Measurements from ENCODE around the gene DOCK4.

The DOCK4 gene

DNA sequence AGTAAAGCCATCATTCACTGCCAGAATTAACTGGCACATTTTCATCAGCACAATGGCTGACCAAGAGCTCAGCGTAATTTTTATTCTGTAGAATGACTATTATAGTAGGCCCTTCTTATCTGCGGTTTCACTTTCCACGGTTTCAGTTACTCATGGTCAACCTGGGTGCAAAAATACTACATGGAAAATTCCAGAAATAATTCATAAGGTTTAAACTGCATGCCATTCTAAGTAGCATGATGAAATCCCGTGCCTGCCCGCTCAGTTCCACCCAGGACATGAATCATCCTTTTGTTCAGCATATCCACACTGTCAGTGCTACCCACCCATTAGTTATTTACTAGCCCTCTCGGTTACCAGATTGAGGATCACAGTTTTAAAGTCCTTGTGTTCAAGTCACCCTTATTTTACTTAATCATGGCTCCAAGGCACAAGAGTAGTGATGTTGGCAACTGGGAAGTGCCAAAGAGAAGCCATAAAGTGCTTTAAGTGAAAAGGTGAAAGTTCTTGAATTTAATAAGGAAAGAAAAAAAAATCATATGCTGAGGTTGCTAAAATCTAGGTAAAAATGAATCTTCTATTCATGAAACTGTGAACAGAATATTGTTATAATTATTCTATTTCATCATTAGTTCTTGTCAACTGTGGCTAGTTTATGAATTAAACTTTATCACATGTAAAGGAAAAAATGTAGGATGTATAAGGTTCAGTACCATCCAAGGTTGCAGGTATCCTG is 204.9 kb downstream of the DOCK4 start:
- DNase-seq = no peak

DNA sequence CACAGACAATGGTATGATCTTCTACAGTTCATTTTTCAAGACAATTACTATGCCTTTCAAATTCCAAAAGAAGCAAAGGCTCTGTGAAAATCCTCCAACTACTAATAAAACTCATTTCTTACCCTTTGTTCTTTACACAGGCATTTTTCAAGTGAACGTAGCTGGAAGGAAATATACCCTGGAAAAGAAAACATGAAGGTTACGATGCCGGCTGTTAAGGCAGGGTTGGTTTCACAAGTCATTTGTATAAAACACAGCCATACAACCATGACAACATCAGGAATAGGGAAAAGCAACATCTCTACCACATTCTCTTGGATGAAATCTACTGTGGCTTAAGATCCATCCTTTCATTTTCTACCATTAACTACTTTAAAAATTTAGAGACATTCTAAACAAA is 207.9 kb downstream of the DOCK4 start:
- DNase-seq = no peak

DNA sequence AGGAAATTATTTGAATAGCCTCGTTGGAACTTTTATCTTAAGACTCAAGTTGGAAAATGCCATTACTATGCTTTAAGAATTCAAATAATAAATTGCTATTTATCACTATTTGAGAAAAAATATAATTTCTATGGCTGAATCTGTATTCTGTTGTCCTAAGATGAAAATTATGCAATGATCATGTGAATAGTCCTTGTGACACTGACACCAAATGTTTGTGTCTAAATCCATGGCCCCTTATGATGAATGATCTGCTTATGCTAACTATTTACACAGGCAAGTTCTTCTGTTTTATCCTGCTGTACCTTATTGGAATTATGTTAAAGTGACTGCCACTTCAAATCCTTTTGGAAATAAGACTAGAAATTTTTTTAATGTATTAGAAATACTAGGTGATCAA is 208.7 kb downstream of the DOCK4 start:
- no peak for DNase-seq

DNA sequence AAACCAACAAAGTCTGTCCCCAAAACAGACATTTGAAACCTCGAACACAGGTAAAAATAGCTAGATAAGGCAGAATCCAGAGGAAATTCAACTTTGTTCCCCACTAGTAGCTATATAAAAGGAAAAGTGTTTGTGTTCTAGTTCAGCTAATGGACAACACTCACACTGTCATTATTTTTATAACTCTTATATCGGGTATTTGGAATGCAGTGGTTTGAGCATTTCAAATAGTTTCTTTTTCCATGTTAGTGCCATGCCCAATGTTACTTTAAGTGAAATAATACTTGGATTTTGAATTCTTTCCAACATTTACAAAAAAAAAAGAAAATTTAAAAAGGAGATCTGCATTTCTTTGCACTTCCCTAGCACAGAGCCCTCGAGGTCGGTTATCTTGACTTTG is 213.6 kb downstream of the DOCK4 start:
- no peak for DNase-seq

DNA sequence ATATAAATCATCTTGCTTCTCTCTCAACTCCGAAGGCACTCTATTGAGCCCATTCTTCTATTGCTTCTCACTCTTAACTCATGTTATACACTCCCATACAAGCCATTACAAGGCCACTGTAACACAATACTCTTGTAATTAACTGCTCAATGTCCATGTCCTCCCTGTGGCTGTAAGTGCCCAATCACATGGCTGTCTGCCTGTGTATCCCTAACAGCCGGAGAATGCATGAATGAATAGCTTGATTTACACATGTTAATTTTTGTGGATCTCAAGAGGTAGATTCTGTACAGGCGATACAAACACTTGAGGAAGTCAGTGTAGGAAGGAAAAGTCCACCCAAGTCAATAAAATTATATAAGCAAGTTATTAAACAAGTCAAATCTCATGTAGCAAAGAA is 215.6 kb downstream of the DOCK4 start:
- DNase-seq = no peak

DNA sequence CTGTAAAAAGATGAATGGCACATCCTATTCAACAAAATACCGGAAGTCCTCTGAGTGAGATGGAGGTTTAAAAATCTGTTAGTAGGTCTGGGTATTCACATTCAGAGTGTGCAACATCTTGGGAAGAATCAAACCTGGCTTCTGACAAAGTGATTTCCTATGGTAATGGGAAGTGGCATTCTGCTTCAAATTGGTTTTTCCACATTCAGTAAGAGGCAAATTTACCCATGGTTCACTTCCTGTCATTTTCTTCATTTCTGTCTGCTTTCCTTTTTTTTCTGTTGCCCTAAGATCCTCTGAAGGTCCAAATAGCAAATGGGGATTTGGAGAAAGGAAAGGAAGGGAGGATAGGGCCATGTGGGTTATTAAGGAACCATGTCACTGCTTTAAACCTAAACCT is 218.3 kb downstream of the DOCK4 start:
- no peak for DNase-seq

DNA sequence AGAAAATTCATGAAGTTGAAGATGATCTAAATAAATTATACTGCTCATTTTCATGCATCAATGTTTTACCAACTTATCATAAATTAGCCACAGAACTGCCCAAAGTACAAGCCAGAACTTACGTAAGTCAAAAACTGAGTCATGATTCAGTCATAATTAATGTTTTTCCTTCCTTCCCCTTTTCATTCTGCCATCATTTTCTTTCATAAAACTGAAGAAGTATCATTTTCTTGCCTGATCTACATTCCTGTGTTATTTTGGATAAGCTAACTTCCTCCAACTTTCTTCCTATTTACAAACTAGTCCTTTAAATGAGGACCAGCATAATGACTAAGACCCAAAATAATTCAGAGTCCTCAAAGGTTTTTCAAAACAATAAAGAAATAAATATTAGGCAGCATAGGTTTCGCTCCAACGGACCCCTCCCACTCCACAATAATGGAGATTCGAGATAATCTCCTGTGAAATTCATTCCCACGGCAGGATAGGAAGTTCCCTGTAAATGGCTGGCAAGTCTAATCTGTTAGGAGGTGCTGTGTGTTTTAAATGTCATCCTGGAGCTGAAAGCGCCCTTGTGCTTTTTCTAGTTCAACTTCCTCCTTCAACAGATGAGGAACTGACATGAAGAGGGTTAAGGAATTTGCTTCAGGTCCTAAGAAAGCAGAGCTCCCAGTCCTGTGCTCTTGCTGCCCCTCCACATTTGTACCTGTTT is 218.9 kb downstream of the DOCK4 start:
- peak; percentile 59 for DNase-seq

DNA sequence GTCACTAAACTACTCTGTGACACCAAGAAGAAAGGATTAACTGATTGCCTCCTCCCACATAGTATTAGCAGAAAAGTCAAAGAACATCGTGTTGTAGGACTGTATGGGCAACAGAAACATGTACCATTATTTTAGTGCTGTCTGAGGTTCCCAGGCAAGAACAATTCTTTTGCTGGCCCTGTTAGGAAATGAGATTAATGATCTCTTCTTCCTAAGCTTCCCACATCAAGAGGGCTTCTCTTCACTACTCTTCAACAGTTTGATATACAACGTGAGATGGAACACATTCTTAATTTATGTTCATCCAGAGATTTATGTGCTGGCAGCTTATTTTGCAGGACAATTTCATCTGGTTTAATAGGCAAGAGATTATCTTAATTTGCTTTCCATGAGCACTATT is 219.6 kb downstream of the DOCK4 start:
- no peak for DNase-seq

DNA sequence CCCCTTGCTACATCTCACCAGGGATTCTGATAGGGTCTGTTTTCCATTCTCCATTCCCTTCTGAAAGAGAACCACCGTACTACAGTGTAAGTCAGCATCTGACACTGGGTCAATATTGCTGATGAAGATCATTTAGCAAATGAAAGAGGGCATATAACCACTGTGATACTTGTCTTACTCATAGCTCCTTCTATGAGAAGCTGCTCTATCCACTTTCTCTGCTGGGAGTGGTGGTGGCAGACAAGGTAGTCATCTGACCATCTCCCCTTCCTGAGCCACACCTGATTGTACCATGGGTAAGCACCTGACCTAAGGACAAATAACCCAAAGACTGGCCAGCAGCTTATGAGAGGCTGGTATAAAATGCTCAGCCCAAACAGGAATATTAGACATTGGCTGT is 220.4 kb downstream of the DOCK4 start:
- DNase-seq = no peak

DNA sequence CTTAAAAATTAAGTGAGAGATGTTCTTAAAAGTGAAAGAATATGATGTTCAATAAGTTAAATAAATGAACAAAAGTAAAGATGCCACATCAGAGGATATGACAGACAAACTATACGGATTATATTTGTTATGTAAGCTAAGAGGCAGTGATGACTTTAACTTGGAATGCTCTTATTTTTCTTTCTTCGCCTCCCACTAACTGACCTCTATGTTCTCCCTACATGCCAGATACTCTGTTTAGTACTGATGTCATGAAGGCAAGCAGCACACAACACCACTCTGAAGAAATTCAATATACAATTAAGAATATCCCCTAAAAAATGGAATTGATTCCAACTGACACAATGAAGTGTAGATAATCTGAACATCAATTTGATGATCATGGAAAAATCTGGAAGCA is 223.4 kb downstream of the DOCK4 start:
- DNase-seq = no peak

DNA sequence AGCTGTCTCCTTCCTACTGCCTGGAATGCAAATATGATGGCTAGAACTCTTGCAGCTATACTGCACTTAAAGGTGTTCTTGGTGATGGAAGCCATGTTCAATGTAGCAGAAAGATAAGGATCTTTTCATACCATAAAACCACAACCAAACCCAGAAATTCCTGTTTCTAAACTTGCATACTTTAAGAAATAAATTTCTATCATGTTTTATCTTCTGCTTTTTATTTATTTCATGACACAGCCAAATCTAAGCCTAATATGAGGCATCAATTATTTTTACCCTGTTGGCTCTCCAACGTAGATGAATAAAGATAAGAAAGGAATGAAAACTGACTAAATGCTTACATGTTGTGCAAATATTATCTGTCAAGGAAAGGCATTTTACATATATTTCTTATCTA is 224.1 kb downstream of the DOCK4 start:
- no peak for DNase-seq

DNA sequence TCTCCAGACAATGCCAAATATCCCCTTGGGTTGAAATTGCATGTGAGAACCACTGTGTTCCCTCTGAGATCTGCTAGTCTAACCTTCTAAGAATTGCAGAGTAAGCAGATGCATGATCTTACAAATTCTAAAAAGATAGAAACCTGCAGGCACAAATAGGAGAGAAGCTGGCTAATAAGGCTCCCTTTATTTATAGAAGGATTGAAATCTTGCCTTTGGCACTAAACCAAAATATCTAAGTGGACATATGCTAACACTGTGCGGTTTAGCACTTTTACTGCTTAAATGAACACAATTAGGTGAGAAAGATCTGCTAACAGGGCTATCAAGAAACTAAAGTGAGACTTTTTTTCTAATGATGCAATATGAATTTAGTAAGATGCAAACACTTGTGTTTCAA is 225.5 kb downstream of the DOCK4 start:
- no peak for DNase-seq

DNA sequence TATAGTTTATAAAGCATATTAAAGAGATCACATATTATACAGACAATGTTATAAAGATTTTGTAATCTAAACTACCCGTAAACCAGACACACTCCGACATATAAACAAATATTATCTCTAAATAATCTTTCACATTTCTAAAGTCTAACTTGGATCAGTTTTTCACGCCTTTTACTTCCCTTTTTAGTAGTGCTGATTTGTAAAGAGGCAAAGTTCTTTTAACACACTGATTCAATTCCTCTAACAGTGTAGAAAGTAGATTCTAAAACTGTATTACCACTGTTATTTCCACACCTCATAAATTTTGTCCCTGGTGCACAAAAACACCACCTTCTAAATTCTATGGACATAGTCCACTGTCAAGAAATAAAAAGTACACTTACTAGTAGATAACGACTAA is 230.9 kb downstream of the DOCK4 start:
- DNase-seq = peak; percentile 1

DNA sequence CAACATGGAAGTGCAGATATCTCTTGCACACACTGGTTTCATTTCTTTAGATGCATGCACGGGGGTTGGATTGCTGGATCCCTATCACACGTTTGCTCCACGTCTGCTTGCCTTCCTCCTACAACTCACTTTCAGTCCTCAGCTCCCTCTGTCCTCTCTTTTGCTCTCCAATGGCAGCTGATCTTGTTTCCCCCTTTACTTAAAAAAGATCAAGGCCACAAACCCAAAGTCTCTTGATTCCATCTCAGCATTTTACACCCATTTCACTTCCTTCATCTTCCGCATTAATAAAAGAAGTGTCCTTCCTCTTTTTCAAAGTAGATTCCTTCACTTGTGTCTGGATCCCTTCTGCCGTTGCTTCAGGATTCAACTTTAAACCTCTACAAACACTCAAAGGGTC is 245.2 kb downstream of the DOCK4 start:
- DNase-seq = no peak

DNA sequence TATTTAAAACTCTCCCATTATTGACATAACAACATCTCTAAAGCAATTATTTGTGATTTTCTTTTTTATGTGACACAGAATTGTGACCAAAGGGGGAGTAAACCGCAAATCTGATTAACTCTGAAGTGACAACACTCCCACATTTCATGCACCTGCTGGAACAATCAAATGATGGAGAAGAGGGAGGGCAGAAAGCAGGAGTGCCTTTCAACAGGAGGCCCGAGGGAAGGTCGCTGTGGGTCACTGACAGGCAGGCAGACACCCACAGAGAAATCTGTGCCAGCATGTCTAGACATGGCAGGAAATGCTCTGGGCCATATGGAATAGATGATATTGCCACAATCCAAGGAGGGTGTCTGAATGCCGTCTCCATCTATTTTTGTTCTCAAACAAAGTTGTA is 247.3 kb downstream of the DOCK4 start:
- DNase-seq = no peak

DNA sequence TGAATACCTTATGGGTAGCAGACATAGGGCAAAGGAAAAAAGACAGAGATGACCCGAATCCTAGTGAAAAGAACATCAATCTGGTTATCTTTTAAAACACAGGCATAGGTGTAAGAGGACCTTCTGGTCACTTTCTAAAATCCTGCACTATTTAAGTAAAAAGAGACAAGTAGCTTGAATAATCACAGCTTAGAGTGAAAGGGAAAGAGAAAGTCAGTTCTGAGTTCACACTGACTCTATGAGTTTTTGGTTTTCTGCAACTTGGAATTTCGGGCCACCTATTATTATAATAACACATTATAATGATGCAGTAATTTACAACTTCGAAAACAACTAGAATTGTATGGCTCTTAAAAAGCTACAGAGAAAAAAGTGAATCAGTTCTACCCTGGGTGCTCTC is 247.8 kb downstream of the DOCK4 start:
- DNase-seq = no peak

DNA sequence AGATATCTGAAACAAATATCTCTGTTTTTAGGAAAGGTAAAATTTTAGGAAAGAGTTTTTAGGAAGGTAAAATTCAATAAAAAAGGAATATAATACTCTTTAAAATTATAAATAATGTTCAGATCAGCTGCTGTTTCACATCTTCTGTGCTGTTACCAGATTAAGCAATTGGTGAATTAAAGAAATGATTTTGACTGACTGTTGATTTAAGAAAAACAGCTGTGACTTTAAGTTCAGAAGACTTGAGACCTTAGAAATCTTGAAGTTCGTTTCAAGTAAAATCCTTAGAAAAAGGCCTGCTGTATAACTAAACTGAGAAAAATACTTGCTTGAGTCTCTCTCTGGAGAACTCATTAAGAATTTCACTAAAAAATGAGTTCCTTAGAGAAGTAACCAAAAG is 250.6 kb downstream of the DOCK4 start:
- DNase-seq = no peak

DNA sequence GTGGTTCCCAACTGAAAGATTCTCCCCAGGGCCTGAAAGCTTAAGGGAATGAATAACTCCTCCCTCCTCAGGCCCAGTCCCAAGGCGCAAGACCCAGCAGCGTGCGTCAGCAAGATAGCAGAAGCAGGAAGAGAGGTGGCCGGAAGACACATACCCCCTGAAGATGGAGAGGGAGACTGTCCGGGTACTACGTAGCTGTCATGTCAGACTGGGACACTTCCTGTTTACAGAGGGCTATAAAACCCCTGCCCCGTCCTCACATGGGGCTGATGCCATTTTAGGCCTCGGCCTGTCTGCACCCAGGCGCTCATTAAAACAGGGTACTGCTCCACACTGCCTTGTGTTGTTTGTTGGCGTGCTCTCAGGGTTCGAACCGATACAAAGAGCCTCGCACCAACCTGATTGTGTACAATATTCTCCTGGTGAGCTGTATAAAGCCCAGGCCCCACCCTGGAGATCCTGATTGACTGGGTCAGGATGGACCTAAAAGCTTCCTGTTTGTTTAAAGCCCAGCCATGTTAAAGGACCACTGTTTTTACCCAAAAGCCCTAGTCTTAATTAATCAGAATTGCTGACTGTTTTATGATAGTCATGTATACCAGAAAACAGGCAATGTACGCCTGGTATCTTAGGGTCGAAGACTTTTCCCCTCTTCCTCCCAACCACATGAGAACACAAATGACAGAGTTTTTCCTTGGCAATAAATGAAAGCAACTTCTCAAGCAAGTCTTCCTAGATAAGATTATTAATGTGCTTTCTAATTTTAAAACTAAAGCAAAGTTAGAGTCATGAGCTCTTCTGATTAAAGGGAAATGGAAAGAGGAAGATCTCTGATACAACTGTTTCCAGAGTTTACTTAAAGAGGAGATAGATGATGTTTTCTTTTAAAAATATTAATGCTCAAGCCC is 251.5 kb downstream of the DOCK4 start:
- no peak for DNase-seq

DNA sequence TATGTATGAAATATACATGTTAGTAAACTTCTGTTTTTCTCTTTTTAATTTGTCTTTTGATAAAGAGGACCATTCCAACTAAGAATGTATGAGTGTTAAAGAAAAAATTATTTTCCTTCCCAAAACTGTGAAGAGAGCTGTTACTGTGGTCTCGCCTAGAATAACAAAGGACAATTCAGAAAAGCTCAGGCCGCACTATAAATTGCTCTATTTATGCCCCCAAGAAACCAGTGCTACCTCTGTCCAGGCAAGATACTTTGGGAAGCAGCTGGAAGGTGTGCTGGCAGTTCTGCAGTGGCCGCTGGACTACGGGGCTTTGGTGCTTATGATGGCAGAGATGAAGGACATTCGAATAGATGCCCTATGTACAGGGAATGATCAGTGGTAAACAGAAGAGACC is 252.1 kb downstream of the DOCK4 start:
- DNase-seq = no peak

DNA sequence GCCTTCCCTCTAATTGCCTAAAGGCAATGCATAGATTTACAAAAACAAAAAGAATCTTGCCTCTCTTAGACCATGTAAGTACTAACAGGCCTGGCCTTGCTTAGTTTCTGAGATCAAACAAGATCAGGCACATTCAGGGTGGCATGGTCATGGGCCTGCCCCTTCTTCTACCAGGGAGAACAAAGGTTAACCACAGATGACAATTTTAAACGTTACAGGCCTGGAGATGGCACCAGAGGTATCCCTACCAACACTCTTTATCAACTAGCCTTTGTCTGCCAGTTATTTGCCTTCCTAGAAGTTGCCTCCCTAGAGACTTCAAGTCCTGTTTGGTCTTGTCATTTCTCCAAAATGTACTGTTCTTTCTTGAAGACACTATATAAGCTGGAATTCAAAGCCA is 252.6 kb downstream of the DOCK4 start:
- peak; percentile 11 for DNase-seq

DNA sequence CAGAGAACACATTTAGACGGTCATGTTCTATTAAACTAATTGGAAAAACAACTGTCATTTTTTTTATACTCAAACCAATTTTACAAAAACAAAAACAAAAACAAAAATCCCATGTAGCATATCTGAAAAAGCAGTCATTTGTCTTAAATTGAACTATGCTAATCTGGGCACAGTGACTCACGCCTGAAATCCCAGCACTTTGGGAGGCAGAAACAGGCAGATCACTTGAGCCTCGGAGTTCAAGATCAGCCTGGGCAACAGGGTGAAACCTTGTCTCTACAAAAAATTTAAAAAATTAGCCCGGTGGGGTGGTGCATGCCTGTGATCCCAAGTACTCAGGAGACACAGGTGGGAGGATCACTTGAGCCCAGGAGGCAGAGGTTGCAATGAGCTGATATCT is 253.4 kb downstream of the DOCK4 start:
- no peak for DNase-seq

DNA sequence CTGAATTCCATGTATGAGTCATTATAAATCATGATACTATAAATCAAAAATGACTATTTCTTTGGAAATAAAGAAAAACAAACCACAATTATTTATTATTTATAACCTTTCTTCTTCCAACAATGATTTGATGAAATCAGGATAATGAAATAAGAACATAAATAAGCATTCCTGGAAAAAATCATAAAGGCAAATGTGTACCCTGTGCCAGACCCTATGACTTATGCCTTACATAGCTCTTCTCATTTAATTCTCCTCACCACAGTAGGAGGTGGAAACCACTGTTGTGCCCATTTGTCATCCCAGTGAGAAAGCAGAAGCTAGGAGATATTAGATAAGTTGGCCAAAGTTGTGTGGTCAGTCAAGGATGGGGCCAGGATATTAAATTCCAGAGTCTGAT is 255.1 kb downstream of the DOCK4 start:
- no peak for DNase-seq

DNA sequence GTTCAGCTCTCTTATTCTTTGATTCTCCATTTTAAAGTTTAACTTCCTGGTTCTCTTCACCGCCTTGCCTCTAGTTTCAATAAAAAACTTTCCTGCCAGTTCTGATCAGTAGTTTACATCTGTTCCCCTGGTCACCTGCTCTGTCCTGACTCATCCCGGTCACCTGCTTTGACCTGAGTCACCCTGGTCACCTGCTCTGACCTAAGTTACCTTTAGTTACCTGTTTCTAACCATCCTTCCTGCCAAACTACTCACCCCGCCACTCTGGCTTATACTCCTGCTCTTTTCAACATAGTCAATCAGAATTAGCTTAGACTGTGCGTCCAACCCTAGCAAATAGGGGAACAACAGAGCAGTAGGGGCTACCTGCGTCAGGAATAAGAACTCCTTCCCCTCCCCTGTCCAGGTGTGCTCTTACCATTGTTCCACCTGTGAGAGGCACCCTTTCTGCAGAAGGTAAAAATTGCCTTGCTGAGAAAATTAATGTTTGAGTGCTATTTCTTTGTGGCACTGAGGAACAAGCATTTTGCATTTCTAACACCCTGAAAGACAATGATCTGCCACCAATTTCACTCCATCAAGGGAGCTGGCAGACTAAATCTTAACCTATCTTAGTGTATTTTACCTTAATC is 263.6 kb downstream of the DOCK4 start:
- DNase-seq = no peak
